RWPE1 (cell line): Measurements from ENCODE around the gene SLC45A1.
A peak's percentile ranks its signal among the peaks of the same experiment; 100 is the strongest.

Experiments used
- CTCF ChIA-PET: fragments of 350-600 bp; sonication (Branson Sonifier 250); formaldehyde crosslinking; extraction: SDS; loops from one replicate; lab custom pipeline; 2021; lab: Yijun Ruan, JAX
- POLR2A ChIA-PET: fragments of 400-600 bp; formaldehyde crosslinking; extraction: SDS; loops from one replicate; lab custom pipeline; 2020; ENCODE audit warnings: antibody characterized with exemption; ENCODE audit not compliant: low non-redundant PET; lab: Yijun Ruan, JAX
- DNase-seq: peaks from one replicate; pipeline ENCODE4 v3.0.0; 2012; ENCODE audit warnings: low spot score
- H3K27ac ChIP-seq: fragments of 450-650 bp; 2 replicates; pipeline ENCODE4 v1.5.1; 2017
- CTCF ChIP-seq: fragments of 450-650 bp; conservative IDR thresholded peaks from 2 replicates; pipeline ENCODE4 v1.5.1; 2017; ENCODE audit warnings: low read depth, mild to moderate bottlenecking

Gene SLC45A1

GRCh38 chr1:8370046-8370881, 52.4 kb downstream of the SLC45A1 start:
- ChIA-PET CTCF (no interaction called here), POLR2A (no interaction called here)
- no peak for DNase-seq
- no peak for TF ChIP-seq CTCF
- H3K27ac ChIP-seq, result no peak overlapping the region

GRCh38 chr1:8370905-8371315, 53.0 kb downstream of the SLC45A1 start:
- ChIA-PET POLR2A (no interaction called here), CTCF (no interaction called here)
- no peak overlapping the region for H3K27ac ChIP-seq
- DNase-seq, result no peak
- no peak for TF ChIP-seq CTCF

GRCh38 chr1:8371372-8371991, 53.6 kb downstream of the SLC45A1 start:
- DNase-seq, result no peak
- CTCF ChIA-PET, result no interaction called here
- POLR2A ChIA-PET, result no interaction called here
- no peak overlapping the region for H3K27ac ChIP-seq
- no peak for TF ChIP-seq CTCF

- DNase-seq, result no peak
- CTCF ChIA-PET, result no interaction called here
- H3K27ac ChIP-seq, result peak overlapping the region; percentile 55
- no peak for TF ChIP-seq CTCF
- POLR2A ChIA-PET, result no interaction called here
Observed at GRCh38 chr1:8373125-8373524, 55.2 kb downstream of the SLC45A1 start.

GRCh38 chr1:8373581-8374241, 55.8 kb downstream of the SLC45A1 start:
- DNase-seq, result peak; percentile 28
- POLR2A ChIA-PET, result no interaction called here
- CTCF ChIA-PET, result no interaction called here
- TF ChIP-seq CTCF, result no peak
- peak overlapping the region; percentile 55 for H3K27ac ChIP-seq

- TF ChIP-seq CTCF, result no peak
- H3K27ac ChIP-seq, result peak overlapping the region; percentile 55
- no peak for DNase-seq
- CTCF ChIA-PET, result interaction anchor here (0.6 kb wide), 1 partner anchor 15 kb away, joined by 3 read pairs; no protein-coding TSS in a partner anchor
- POLR2A ChIA-PET, result no interaction called here
Observed at GRCh38 chr1:8374356-8374755, 56.4 kb downstream of the SLC45A1 start.
